Subcutaneous abdominal adipose tissue (tissue), 5 donors: ENCODE results near the gene WDR62.

Experiments
- H3K27ac ChIP-seq: one replicate; pipeline ENCODE4 v1.7.0; 2013; ENCODE audit warnings: low read depth, mild to moderate bottlenecking, inconsistent platforms, low read length, moderate library complexity
- H3K27me3 ChIP-seq, 5 donors: one replicate each; pipeline ENCODE4 v1.7.0; 2013; ENCODE audit warnings: low read length in 5 of 5, inconsistent platforms in 1 of 5; ENCODE audit not compliant: control insufficient read depth in 5 of 5, insufficient read depth in 4 of 5
- H3K36me3 ChIP-seq, 5 donors: one replicate each; pipeline ENCODE4 v1.7.0; 2013; ENCODE audit warnings: low read length in 5 of 5; ENCODE audit not compliant: control insufficient read depth in 5 of 5, insufficient read depth in 5 of 5
- H3K4me1 ChIP-seq, 5 donors: one replicate each; pipeline ENCODE4 v1.7.0; 2013; ENCODE audit warnings: low read length in 5 of 5, mild to moderate bottlenecking in 3 of 5, moderate library complexity in 1 of 5; ENCODE audit not compliant: control insufficient read depth in 5 of 5, insufficient read depth in 5 of 5
- H3K4me3 ChIP-seq, 5 donors: one replicate each; pipeline ENCODE4 v1.7.0; 2013; ENCODE audit warnings: low read length in 5 of 5, low read depth in 1 of 5
- H3K9ac ChIP-seq, 5 donors: one replicate each; pipeline ENCODE4 v1.7.0; 2013; ENCODE audit warnings: low read length in 5 of 5, mild to moderate bottlenecking in 4 of 5, moderate library complexity in 3 of 5
- H3K9me3 ChIP-seq, 5 donors: one replicate each; pipeline ENCODE4 v1.7.0; 2013; ENCODE audit warnings: low read length in 5 of 5; ENCODE audit not compliant: control insufficient read depth in 5 of 5
- donor health status: healthy.
- donor health status: healthy.
- donor health status: healthy.
- donor health status: healthy.
- donor health status: healthy.

Gene WDR62

DNA sequence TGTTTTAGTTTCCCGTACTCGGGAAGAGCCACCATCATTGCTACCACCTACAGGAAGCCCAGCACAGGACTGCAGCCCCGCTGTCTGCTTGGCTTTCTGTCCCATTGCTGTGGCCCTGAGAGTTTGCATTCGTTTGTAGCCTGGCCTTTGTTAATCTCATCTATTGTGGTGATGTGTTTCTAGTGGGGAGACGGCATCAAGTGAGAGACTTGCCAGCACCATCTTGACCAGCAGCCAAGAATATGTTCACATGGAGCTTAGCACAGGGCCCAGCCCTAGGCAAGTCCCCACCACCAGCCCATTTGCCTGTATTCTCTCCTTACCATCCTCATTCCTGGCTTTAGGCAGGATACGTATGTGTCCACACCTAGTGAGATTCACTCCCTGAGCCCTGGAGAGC, 39.0 kb downstream of the WDR62 start:
- no peak overlapping the region for H3K27ac ChIP-seq
- H3K9ac ChIP-seq: no peak overlapping the region
- no peaks in the 10 kb centered on the region for H3K27me3 ChIP-seq
- peaks cover 0 to 4% (median 0%) of the 10 kb centered on the region in 5 donors for H3K4me1 ChIP-seq
- H3K36me3 ChIP-seq: no peaks in the 10 kb centered on the region
- H3K4me3 ChIP-seq: no peak overlapping the region
- no peaks in the 10 kb centered on the region for H3K9me3 ChIP-seq

- Histone ChIP-seq H3K9ac (peak overlapping the region in 1 of 5 donors; percentile 35), H3K4me1 (peaks cover 0 to 9% (median 0%) of the 10 kb centered on the region in 5 donors), H3K9me3 (no peaks in the 10 kb centered on the region), H3K27ac (no peak overlapping the region), H3K4me3 (no peak overlapping the region), H3K27me3 (no peaks in the 10 kb centered on the region), H3K36me3 (no peaks in the 10 kb centered on the region)
These were observed 42.3 kb downstream of the WDR62 start for GRCh38 chr19:36097036-36097435.

DNA sequence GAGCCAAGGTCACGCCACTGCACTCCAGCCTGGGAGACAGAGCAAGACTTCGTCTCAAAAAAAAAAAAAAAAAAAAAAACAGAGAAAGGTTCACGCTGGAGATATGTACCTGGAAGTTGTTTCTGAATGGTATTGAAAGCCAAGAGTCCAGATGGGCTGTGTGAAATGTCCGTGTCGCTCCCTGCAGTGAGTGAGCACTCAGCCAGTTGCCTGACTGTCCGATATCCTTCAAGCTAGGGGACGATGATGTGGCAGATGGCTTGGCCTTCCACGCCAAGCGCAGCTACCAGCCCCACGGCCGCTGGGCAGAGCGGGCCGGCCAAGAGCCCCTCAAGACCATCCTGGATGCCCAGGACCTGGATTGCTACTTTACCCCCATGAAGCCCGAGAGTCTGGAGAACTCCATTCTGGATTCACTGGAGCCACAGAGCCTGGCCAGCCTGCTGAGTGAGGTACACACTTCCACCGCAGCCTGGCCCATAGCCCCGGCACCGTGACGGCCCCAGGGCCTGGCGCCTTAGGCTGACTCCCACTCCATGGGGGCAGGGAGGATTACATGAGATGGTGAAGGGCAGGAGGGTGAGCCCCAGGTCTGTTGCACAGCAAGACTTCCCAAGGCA, 44.6 kb downstream of the WDR62 start:
- no peak overlapping the region for H3K4me3 ChIP-seq
- no peaks in the 10 kb centered on the region for H3K36me3 ChIP-seq
- H3K4me1 ChIP-seq: peaks cover 0 to 9% (median 0%) of the 10 kb centered on the region in 5 donors
- no peak overlapping the region for H3K9ac ChIP-seq
- no peak overlapping the region for H3K27ac ChIP-seq
- H3K27me3 ChIP-seq: no peaks in the 10 kb centered on the region
- H3K9me3 ChIP-seq: no peaks in the 10 kb centered on the region

DNA sequence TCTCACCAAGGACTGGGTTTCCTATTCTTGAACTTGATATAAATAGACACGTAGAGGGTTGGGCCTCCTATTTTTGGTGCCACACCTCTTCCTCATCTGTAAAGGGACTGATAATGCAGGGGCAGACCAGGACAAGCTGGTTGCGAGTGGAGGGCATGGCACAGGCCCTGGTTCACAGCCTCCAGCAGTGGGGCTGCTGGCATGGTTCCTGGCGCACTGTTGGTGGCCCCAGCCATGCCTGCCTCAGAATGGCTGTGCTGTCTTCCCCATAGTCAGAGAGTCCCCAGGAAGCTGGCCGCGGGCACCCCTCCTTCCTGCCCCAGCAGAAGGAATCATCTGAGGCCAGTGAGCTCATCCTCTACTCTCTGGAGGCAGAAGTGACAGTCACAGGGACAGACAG, 45.8 kb downstream of the WDR62 start:
- no peak overlapping the region for H3K27ac ChIP-seq
- peaks cover 0 to 5% (median 3%) of the 10 kb centered on the region in 5 donors for H3K36me3 ChIP-seq
- no peaks in the 10 kb centered on the region for H3K27me3 ChIP-seq
- peaks cover 0 to 9% (median 0%) of the 10 kb centered on the region in 5 donors for H3K4me1 ChIP-seq
- no peak overlapping the region for H3K4me3 ChIP-seq
- no peaks in the 10 kb centered on the region for H3K9me3 ChIP-seq
- H3K9ac ChIP-seq: peak overlapping the region in 1 of 5 donors; percentile 12

GRCh38 chr19:36101550-36102327, 47.0 kb downstream of the WDR62 start:
- no peaks in the 10 kb centered on the region for H3K27me3 ChIP-seq
- H3K4me1 ChIP-seq: peaks cover 0 to 9% (median 0%) of the 10 kb centered on the region in 5 donors
- peaks cover 0 to 10% (median 6%) of the 10 kb centered on the region in 5 donors for H3K36me3 ChIP-seq
- no peaks in the 10 kb centered on the region for H3K9me3 ChIP-seq
- peak overlapping the region in 1 of 5 donors; percentile 7 for H3K9ac ChIP-seq
- H3K4me3 ChIP-seq: no peak overlapping the region
- no peak overlapping the region for H3K27ac ChIP-seq

DNA sequence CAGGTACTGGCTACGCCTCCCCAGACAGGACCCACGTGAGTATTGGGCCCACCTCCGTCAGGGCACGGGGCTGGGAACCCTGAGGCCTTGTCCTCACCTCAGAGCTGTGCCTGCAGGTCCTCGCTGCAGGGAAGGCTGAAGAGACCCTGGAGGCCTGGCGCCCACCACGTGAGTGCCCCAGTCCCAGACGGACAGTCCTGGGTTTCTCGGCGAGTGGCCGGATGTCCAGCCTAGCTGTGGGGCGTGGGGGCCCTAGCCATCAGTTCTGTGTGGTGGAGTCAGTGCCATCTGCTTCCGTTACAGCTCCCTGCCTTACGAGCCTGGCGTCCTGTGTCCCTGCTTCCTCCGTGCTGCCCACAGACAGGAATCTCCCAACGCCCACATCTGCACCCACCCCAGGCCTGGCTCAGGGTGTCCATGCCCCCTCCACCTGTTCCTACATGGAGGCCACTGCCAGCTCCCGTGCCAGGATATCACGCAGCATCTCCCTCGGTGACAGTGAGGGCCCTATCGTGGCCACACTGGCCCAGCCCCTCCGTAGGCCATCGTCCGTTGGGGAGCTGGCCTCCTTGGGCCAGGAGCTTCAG, 48.4 kb downstream of the WDR62 start:
- peaks cover 0 to 6% (median 0%) of the 10 kb centered on the region in 5 donors for H3K4me1 ChIP-seq
- H3K4me3 ChIP-seq: no peak overlapping the region
- peaks cover 0 to 20% (median 7%) of the 10 kb centered on the region in 5 donors for H3K36me3 ChIP-seq
- H3K9me3 ChIP-seq: no peaks in the 10 kb centered on the region
- no peak overlapping the region for H3K9ac ChIP-seq
- H3K27ac ChIP-seq: no peak overlapping the region
- H3K27me3 ChIP-seq: no peaks in the 10 kb centered on the region

GRCh38 chr19:36103842-36104552, 49.3 kb downstream of the WDR62 start:
- Histone ChIP-seq H3K36me3 (peaks cover 0 to 20% (median 7%) of the 10 kb centered on the region in 5 donors), H3K27ac (no peak overlapping the region), H3K4me3 (no peak overlapping the region), H3K9ac (no peak overlapping the region), H3K9me3 (no peaks in the 10 kb centered on the region), H3K4me1 (peaks cover 0 to 6% (median 0%) of the 10 kb centered on the region in 5 donors), H3K27me3 (no peaks in the 10 kb centered on the region)

DNA sequence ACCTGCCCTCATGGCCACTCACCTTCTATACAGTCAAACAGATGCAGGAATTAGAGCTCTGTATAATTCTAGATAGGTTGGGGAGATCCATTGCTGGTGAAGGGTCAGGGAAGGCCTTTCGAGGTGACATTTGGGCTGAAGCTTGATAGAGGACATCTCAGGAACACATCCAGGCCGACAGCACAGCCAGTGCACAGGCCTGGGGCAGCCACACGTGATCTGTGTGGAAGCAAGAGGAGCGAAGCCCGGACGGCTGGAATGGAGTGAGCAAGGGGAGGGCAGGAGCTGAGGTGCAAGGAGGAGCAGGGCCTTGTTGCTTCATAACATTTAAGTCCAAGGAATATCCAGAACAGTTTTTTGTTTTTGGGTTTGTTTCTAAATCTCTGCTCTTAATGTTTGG, 51.7 kb downstream of the WDR62 start:
- peaks cover 0 to 28% (median 9%) of the 10 kb centered on the region in 5 donors for H3K36me3 ChIP-seq
- H3K4me1 ChIP-seq: no peaks in the 10 kb centered on the region
- no peaks in the 10 kb centered on the region for H3K9me3 ChIP-seq
- no peak overlapping the region for H3K4me3 ChIP-seq
- no peak overlapping the region for H3K27ac ChIP-seq
- H3K27me3 ChIP-seq: no peaks in the 10 kb centered on the region
- no peak overlapping the region for H3K9ac ChIP-seq

DNA sequence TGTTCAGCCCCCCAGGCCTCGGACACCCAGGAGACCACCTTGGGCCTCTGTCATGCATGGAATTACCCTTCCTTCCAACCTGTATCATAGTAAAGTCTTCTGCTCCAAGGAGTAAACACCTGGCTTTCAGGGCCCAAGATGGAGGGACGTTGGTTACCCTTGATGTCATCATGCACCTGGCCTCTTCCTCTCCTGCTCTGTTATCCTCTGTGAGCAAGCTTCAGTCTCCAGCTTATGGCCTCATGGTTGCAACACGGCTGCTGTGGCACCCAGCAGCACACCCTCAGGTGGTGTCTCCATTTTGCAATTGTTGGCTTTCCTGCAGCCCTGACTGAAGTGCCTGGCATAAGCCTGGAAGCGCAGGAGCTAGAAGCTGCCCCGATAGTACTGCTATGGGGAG, 52.3 kb downstream of the WDR62 start:
- Histone ChIP-seq H3K27me3 (no peaks in the 10 kb centered on the region), H3K4me1 (no peaks in the 10 kb centered on the region), H3K9me3 (no peaks in the 10 kb centered on the region), H3K9ac (no peak overlapping the region), H3K27ac (no peak overlapping the region), H3K36me3 (peaks cover 0 to 30% (median 12%) of the 10 kb centered on the region in 5 donors), H3K4me3 (no peak overlapping the region)
